Activated CD8-positive, alpha-beta memory T cell treated with anti-CD3 and anti-CD28 coated beads for 48 hours (primary cell): ENCODE data around the gene PPFIA2.

Source experiments
- DNase-seq, 3 experiments: peaks; one replicate each; pipeline ENCODE4 v3.0.0-alpha.2; 2020; ENCODE audit warnings: low read depth in 2 of 3, low spot score in 2 of 3

The PPFIA2 gene

GRCh38 chr12:81274637-81275529 lies 484.3 kb downstream of the PPFIA2 start:
- no peak for DNase-seq

- no peak for DNase-seq
Measured at GRCh38 chr12:81270385-81270784, 488.8 kb downstream of the PPFIA2 start.

GRCh38 chr12:81263072-81263471 lies 496.1 kb downstream of the PPFIA2 start:
- no peak for DNase-seq

- DNase-seq, result no peak
Measured at GRCh38 chr12:81261508-81262207, 497.5 kb downstream of the PPFIA2 start.

- DNase-seq, result no peak
Measured at GRCh38 chr12:81259360-81259759, 499.8 kb downstream of the PPFIA2 start.

- DNase-seq, result no peak
Measured at GRCh38 chr12:81257947-81258551, 501.1 kb downstream of the PPFIA2 start.

- DNase-seq, result no peak
Measured at GRCh38 chr12:81255947-81256346, 503.2 kb downstream of the PPFIA2 start.

GRCh38 chr12:81255456-81255855 lies 503.7 kb downstream of the PPFIA2 start:
- DNase-seq, result no peak

GRCh38 chr12:81253360-81253759 lies 505.8 kb downstream of the PPFIA2 start:
- no peak for DNase-seq

GRCh38 chr12:81252228-81252627 lies 506.9 kb downstream of the PPFIA2 start:
- no peak for DNase-seq

GRCh38 chr12:81249976-81250375 lies 509.2 kb downstream of the PPFIA2 start:
- DNase-seq, result no peak

GRCh38 chr12:81245907-81246570 lies 513.1 kb downstream of the PPFIA2 start:
- DNase-seq, result no peak

GRCh38 chr12:81245458-81245857 lies 513.7 kb downstream of the PPFIA2 start:
- DNase-seq, result no peak

GRCh38 chr12:81231574-81232368 lies 527.4 kb downstream of the PPFIA2 start:
- no peak for DNase-seq

GRCh38 chr12:81229759-81230158 lies 529.4 kb downstream of the PPFIA2 start:
- DNase-seq, result no peak

- no peak for DNase-seq
Measured at GRCh38 chr12:81224626-81225025, 534.5 kb downstream of the PPFIA2 start.

- DNase-seq, result no peak
Measured at GRCh38 chr12:81222846-81223592, 536.1 kb downstream of the PPFIA2 start.

GRCh38 chr12:81221681-81222080 lies 537.5 kb downstream of the PPFIA2 start:
- no peak for DNase-seq

- no peak for DNase-seq
Measured at GRCh38 chr12:81216739-81217138, 542.4 kb downstream of the PPFIA2 start.
